ENCODE results near the gene UBE2C.

UBE2C gene

DNA sequence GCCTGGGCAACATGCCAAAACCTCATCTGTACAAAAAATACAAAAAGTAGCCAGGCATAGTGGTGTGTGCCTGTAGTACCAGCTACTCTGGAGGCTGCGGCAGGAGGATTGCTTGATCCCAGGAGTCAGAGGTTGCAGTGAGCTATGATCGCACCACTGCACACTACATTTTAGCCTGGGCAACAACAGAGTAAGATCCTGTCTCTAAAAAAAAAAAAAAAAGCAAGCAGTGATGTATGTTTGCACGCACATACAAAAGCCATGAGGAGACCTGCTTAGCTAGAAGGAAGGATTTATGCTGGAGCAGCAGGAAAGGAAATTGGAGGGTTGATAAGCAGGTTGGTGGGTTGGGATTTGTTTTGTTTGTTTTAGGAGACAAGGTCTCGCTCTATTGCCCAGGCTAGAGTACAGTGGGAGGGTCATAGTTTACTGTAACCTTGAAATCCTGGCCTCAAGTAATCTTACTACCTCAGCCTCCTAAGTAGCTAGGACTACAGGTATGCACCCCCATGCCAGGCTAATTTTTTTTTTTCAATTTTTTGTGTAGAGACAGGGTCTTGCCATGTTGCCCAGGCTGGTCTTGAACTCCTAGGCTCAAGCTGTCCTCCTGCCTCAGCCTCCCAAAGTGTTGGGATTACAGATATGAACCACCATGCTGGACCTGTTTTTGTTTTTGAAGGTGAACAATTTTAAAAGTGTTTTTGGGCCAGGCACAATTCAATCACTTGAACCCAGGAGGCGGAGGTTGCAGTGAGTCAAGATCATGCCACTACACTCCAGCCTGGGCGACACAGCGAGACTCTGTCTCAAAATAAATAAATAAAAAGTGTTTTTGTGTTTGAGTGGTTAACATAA lies 49.0 kb downstream of the UBE2C start:
- no peak for DNase-seq

DNA sequence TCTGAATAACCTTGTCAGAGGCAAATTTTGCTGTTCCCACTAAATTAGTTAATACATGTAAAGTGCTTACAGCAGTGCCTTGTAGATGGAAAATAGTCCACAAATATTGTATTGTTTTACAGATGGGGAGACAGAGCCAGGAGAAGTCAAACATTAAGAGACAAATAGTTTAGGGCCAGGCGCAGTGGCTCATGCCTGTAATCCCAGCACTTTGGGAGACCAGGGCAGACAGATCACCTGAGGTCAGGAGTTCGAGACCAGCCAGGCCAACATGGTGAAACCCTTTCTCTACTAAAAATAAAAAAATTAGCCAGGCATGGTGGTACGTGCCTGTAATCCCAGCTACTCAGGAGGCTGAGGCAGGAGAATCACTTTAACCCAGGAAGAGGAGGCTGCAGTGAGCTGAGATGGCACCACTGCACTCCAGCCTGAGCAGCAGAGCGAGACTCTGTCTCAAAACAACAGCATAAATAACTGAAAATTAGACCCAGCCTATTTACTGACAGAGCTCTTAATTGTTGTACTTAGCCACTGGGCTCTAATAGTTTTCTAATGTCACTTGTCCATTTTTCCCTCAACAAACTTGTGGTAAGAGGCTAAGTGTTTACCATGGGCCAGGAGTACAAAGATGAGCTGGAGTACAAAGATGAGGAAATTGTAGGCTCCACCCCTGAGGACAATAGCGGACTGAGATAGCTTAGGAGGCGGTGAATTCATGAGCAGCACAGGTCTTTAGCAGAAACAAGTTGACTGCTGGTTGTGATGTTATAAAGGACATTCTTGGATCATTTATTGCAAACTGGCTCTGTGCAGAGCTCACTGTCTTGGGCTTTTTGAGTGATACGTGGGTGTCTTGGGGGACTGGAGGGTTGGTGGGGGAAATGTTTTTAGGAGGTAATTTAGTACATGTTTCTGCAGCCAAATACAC lies 51.4 kb downstream of the UBE2C start:
- no peak for DNase-seq

DNA sequence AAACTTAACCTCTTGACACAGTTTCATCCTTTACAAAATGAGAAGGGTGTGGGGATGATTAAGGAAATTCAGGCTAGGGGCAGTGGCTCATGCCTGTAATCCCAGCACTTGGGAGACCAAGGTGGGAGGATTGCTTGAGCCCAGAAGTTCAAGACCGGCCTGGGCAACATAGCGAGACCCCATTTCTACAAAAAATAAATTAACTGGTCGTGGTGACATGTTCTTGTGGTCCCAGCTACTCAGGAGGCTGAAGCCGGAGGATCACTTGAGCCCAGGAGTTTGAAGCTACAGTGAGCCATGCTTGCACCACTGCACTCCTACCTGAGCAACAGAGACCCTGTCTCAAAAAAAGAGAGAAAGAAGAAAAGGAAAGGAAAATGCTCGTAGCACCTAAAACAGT lies 54.0 kb downstream of the UBE2C start:
- DNase-seq, result no peak
